Activated CD4-positive, alpha-beta T cell treated with anti-CD3 and anti-CD28 coated beads, Interleukin-2, amount 50 U/mL, for 48 hours (primary cell): ENCODE data around the gene EMID1.

Source experiments
- DNase-seq, 2 experiments: peaks; one replicate each; pipeline ENCODE4 v3.0.0-alpha.2; 2020

The EMID1 gene

GRCh38 chr22:29205594-29206371, at the start of gene EMID1:
EMID1 (plus strand) TSS chr22:29205896; CDS start chr22:29206039, 143 bp downstream.
- peak; percentile 16 to 24 for DNase-seq

DNA sequence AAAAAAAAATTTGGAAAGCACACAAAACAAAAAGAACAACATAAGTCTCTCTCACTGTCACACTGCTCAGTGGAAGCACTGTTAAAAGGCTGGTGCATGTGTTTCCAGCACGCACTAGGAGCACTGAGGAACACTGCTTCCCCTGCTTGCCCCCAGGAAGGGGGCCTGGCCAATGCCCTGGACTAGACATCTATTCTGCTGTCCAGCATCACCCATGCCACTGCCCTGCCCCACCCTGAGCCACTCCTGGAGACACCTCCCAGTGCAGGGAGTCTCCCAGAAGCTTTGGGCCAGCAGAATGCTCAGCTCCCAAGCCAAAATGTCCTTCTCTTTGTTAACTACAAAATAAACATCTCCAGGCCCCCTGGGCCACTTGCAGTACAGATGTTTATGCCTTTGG, 49.7 kb upstream of the EMID1 start:
- no peak for DNase-seq

GRCh38 chr22:29156507-29156906, 49.2 kb upstream of the EMID1 start:
- DNase-seq = no peak

DNA sequence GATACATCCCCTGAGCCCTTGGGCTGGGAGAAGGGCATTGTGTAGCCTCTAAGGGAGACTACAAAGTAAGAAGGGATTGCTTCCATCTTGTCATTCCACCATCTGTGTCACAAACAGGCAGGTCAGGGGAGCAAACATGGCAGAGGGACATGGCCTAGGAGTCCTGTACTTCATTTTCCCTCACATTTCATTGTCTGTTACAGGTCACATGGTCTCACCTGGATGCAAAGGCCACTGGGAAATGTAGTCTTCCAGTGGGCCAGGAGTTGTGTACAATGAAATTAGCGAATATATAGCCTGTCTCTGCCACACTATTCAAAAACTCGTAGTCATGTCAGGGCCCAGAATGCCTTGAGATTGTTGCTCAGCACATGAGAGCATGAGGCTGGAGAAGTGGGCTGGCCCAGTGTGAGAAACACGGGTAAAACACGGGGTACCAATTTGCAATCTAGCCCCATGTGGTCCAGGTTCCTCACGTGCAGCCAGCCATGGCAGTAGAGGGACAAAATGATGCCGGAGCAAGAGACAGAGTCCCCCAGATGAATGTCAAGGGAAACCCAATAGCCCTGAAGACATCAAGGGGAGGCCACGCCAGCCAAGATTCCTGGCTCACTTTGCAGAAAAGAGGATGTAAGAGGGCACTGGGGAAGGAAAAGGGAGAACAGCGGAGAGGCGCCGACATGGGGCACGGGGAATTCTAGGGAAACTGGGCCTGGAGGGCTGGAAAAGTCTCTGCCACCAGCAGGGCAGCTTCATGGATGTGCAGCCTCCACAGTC, 47.7 kb upstream of the EMID1 start:
- DNase-seq = no peak

DNA sequence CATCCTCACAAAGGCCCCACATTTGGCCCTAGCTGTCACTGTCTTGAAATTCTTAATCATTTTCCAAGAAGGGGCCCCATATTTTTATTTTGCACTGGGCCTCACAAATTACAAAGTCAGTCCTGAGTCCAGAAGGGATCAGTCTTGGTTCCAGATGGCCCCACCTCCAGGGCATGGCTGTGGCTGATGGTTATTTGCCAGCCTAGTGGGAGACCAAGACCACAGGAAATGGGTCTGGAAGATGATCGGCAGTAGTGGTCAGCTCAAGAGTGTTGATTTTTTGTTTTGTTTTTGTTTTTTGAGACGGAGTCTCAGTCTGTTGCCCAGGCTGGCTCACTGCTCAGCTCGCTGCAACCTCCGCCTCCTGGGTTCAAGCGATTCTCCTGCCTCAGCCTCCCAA, 47.1 kb upstream of the EMID1 start:
- DNase-seq = no peak

DNA sequence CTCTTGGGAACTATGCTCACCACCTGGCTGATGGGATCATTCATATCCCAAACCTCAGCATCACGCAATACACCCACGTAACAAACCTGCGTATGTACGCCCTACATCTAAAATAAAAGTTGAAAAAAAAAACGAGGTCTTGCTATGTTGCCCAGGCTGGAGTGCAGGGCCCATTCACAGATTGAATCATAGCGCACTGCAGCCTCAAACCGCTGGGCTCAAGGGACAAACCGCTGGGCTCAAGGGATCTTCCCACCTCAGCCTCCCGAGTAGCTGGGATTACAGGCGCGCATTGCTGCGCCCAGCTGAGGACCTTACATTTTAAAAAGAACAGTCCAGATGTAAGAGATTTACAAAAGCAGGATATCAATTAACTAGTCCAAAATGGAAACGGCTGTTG, 41.9 kb upstream of the EMID1 start:
- DNase-seq = no peak

DNA sequence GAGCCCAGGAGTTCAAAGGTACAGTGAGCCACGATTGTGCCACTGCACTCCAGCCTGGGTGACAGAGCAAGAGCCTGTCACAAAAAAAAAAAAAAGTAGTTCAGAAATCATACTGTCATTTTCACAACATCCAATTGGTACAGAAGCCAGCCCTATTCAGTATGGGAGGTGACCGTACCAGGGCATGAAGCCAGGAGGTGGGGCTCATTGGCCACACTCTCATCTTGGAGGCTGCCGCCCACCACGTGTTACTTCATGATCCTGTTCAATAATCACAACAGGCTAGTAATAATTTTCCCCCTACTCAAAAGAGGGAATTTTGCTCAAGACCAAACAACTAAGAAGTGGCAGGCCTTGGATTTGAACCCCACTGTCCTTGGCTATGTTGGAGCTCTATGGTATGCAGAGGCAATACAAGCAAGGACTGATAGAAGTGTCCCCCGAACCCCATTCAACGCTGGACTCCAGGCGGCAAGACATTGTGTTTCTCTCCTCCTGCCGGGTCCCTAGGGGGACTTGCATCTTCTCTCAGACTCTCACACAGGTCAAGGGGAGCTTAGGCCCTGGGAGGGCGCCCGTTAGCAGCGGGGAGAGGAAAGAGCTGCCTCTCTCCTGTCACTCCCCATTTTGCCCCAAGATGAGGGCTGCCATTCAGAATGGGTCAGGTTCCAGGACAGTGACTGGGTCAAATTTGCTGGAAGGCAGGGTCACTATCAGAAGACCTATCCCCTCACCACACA, 40.2 kb upstream of the EMID1 start:
- DNase-seq = no peak

DNA sequence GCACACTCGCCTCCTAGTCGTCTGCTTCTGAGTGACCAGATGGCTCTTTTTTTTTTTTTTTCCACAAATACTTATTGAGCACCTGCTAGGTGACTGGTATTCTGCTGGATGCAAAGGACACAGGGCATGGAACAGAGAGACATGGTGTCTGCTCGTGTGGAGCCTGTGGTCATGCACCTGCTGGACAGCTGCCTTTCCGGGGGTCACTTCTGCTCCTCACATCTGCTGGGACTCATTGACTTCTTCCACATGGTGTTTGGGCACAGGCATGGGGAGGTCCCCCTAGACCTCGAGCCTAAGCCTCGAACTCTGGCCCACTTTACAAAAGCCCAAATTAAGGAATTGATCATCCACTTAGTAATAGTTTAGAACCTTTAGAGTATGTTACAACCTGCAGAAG, 39.5 kb upstream of the EMID1 start:
- DNase-seq = no peak

DNA sequence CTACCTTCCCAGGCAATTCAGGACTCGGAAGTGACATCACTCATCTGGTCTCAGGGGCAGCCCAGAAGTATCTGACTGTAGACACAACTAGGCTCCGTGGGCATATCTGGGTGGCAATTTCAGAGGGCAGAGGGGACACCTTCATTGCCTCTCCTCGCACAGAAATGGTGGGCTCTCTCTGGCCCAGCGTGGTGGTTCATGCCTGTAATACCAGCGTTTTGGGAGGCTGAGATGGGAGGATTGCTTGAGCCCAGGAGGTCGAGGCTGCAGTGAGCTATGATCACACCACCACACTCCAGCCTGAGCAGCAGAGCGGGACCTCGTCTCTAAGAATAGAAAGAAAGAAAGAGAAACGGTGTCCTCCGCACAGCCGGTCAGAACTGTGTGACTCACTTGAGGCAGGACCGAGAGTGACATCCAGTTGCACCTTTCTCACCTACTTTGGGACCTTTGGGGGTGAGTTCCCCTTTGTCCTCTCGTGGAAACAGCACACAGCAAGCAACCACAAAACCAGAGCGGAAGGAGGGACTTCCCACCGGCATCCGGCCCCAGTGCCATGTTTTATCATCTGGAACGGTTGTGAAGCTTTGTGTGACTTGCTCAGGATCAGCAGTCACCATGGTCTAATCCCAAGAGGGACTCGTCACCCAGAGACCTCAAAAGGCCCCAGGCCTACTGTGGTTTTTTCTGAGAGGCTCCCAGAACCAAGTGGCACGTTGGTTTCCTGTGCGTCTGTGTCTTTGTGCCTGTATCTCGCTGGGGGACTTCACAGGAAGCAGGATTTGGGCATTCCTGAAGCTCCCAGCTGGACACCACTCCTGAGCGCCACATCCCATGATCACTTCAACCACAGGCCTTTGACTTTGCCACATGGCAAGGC, 38.4 kb upstream of the EMID1 start:
- DNase-seq = peak; percentile 69 to 79

DNA sequence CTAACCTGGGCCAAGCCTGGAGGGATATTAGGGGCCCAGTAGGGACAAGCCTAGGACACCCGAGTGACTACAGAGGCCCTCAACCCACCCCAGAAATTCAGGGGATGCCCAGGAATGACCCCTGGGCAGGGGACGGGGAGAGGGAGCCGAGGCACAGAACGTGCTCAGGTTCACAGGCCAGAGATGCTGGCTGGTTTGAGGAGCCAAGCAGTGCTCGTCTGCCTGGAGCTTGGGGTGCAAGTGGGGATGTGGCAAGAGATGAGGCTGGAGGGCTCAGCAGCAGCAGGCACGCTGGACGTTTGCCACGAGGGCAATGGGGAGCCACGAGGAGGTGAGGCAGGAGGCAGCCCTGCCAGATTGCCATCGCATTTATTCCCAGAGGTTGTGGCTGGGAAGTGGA, 34.0 kb upstream of the EMID1 start:
- DNase-seq = no peak

- DNase-seq = no peak
Measured at GRCh38 chr22:29172216-29172615, 33.5 kb upstream of the EMID1 start.

- DNase-seq = no peak
Measured at GRCh38 chr22:29175312-29175835, 30.3 kb upstream of the EMID1 start.

- DNase-seq = no peak
Measured at GRCh38 chr22:29183971-29184848, 21.5 kb upstream of the EMID1 start.

DNA sequence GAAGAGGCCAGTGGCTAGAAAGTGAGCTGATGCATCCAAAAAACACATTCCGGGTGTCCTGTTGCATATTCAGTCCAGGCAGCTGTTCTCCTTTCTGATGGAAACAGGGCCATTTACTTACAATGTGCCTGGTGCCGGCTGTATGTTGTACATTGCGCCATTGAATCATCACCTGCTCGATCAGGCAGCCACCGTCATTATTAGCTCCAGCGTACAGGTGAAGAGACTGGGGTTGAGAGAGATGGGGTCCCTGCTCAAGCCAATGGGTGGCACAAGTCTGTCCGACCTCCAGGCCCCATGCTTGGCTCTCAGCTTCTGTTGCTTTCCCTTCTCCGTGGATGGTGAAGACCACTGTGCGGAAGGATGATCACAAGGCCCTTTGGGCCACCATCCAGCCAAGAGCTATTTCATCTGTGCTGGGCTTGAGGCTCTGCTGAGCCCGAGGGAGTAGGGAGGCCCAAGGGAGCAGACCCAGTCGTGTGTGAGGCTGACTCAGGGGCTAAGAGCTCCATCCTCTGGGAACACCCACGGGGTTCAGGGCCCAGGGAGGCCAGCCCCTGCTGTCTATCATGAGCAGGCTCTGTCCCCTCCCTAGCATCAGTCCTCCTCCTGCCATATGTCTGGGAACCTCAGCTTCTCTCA, 20.7 kb upstream of the EMID1 start:
- no peak for DNase-seq

DNA sequence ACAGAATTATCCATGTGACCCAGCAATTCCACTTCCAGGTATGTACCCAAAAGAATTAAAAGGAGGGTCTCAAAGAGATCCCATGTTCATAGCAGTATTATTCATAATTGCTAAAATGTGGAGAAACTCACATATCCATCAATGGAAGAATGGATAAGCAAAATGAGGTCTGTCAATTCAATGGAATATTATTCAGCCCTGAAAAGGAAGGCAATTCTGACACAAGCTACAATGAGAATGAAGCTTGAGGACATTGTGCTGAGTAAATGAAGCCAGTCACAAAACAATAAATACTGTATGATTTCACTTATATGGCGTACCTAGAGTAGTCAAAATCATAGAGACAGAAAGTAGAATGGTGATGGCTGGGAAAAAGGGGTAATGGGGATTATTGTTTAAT, 19.4 kb upstream of the EMID1 start:
- DNase-seq = no peak

GRCh38 chr22:29187831-29188230, 17.9 kb upstream of the EMID1 start:
- DNase-seq = no peak

- DNase-seq = no peak
Measured at GRCh38 chr22:29190051-29190450, 15.6 kb upstream of the EMID1 start.

DNA sequence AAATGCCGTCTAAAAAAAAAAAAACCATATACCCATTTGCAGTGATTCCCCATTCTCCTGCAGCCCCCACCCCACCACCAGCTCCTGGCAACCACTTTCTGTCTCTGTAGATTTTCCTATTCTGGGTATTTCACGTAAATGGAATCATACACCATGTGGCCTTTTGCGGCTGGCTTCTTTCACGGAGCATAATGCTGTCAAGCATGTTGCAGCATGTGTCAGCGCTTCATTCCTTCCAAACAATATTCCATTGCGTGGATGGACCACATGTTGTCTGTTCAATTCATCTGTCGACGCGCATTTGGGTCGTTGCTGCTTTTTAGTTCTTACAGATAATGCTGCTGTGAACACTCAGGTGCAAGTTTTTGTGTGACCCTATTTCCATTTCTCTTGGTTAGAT, 14.8 kb upstream of the EMID1 start:
- no peak for DNase-seq

GRCh38 chr22:29193021-29193420, 12.7 kb upstream of the EMID1 start:
- DNase-seq = no peak

- no peak for DNase-seq
Measured at GRCh38 chr22:29194184-29194583, 11.5 kb upstream of the EMID1 start.
